Activated CD4-positive, alpha-beta T cell treated with anti-CD3 and anti-CD28 coated beads, Interleukin-2, amount 50 U/mL, for 48 hours (primary cell): ENCODE measurements around the gene RAI14.

ENCODE experiments used
- DNase-seq, 2 experiments: peaks; one replicate each; pipeline ENCODE4 v3.0.0-alpha.2; 2020

Gene RAI14

GRCh38 chr5:34831303-34831702 lies 175.2 kb downstream of the RAI14 start:
- no peak for DNase-seq

- DNase-seq = no peak
Measured at GRCh38 chr5:34832568-34832967, 176.4 kb downstream of the RAI14 start.

- DNase-seq = no peak
Measured at GRCh38 chr5:34833090-34833489, 177.0 kb downstream of the RAI14 start.

- DNase-seq = no peak
Measured at GRCh38 chr5:34833976-34834793, 178.1 kb downstream of the RAI14 start.

- no peak for DNase-seq
Measured at GRCh38 chr5:34834794-34835089, 178.6 kb downstream of the RAI14 start.

GRCh38 chr5:34835664-34836063 lies 179.5 kb downstream of the RAI14 start:
- no peak for DNase-seq

GRCh38 chr5:34838785-34839714 lies 182.9 kb downstream of the RAI14 start, which contains the start of gene TTC23L:
TSS of gene TTC23L (plus strand) at chr5:34839164. CDS start at chr5:34840672, 1,508 bp downstream.
- peak; percentile 88 to 91 for DNase-seq

- DNase-seq = no peak
Measured at GRCh38 chr5:34841816-34842215, 185.7 kb downstream of the RAI14 start.

- DNase-seq = no peak
Measured at GRCh38 chr5:34842554-34842953, 186.4 kb downstream of the RAI14 start.

GRCh38 chr5:34843497-34843896 lies 187.4 kb downstream of the RAI14 start:
- DNase-seq = no peak

GRCh38 chr5:34844106-34844505 lies 188.0 kb downstream of the RAI14 start:
- DNase-seq = no peak

GRCh38 chr5:34844999-34845398 lies 188.9 kb downstream of the RAI14 start:
- DNase-seq = no peak

- DNase-seq = no peak
Measured at GRCh38 chr5:34847056-34847455, 190.9 kb downstream of the RAI14 start.

- DNase-seq = no peak
Measured at GRCh38 chr5:34847552-34847951, 191.4 kb downstream of the RAI14 start.

GRCh38 chr5:34848230-34848629 lies 192.1 kb downstream of the RAI14 start:
- DNase-seq = no peak

- no peak for DNase-seq
Measured at GRCh38 chr5:34849253-34849652, 193.1 kb downstream of the RAI14 start.

GRCh38 chr5:34854459-34855174 lies 198.5 kb downstream of the RAI14 start:
- no peak for DNase-seq

GRCh38 chr5:34857161-34857560 lies 201.0 kb downstream of the RAI14 start:
- DNase-seq = no peak

- DNase-seq = no peak
Measured at GRCh38 chr5:34857894-34858293, 201.8 kb downstream of the RAI14 start.

GRCh38 chr5:34858790-34859189 lies 202.7 kb downstream of the RAI14 start:
- no peak for DNase-seq

GRCh38 chr5:34859253-34859652 lies 203.1 kb downstream of the RAI14 start:
- no peak for DNase-seq

- no peak for DNase-seq
Measured at GRCh38 chr5:34863946-34864345, 207.8 kb downstream of the RAI14 start.

GRCh38 chr5:34865091-34865490 lies 209.0 kb downstream of the RAI14 start:
- DNase-seq = no peak
